ENCODE measurements around the gene RFTN2.
"Not testable (repeated sequence)": the region's sequence is repeated elsewhere in the genome, so short reads cannot be mapped to it uniquely, and the experiment has no call there.

RFTN2 gene

GRCh38 chr2:197591339-197592072 is 83.9 kb downstream of the RFTN2 start:
- Mint-ChIP-seq H3K9me3 (no peaks in the 10 kb centered on the region), H3K27ac (ENCODE audit: low read depth) (no peak overlapping the region)

GRCh38 chr2:197587255-197587654 is 88.1 kb downstream of the RFTN2 start:
- not testable (repeated sequence) for H3K9me3 Mint-ChIP-seq; H3K27ac Mint-ChIP-seq (ENCODE audit: low read depth); DNase-seq (ENCODE audit: low spot score in 2 of 2); H3K4me3 Mint-ChIP-seq; H3K36me3 Mint-ChIP-seq (ENCODE audit: insufficient read depth); H3K27me3 Mint-ChIP-seq; H3K4me1 Mint-ChIP-seq; ATAC-seq (replicated peaks; ENCODE audit: extremely low read depth, poor library complexity, severe bottlenecking)

More at GRCh38 chr2:197591339-197592072, 83.9 kb downstream of the RFTN2 start:
- no peak for ATAC-seq (replicated peaks; ENCODE audit: extremely low read depth, poor library complexity, severe bottlenecking)
- Mint-ChIP-seq H3K4me1 (no peaks in the 10 kb centered on the region), H3K4me3 (no peak overlapping the region), H3K27me3 (peaks cover 7% of the 10 kb centered on the region), H3K36me3 (ENCODE audit: insufficient read depth) (peaks cover 2% of the 10 kb centered on the region)
- DNase-seq (ENCODE audit: low spot score in 2 of 2) = no peak

GRCh38 chr2:197580166-197580565 is 95.2 kb downstream of the RFTN2 start:
- H3K4me1 Mint-ChIP-seq; DNase-seq (ENCODE audit: low spot score in 2 of 2); H3K4me3 Mint-ChIP-seq; H3K36me3 Mint-ChIP-seq (ENCODE audit: insufficient read depth); ATAC-seq (replicated peaks; ENCODE audit: extremely low read depth, poor library complexity, severe bottlenecking); H3K9me3 Mint-ChIP-seq; H3K27me3 Mint-ChIP-seq; H3K27ac Mint-ChIP-seq (ENCODE audit: low read depth): not testable (repeated sequence)

GRCh38 chr2:197578294-197578693 is 97.1 kb downstream of the RFTN2 start:
- H3K27me3 Mint-ChIP-seq; H3K4me3 Mint-ChIP-seq; ATAC-seq (replicated peaks; ENCODE audit: extremely low read depth, poor library complexity, severe bottlenecking); DNase-seq (ENCODE audit: low spot score in 2 of 2); H3K4me1 Mint-ChIP-seq; H3K9me3 Mint-ChIP-seq; H3K36me3 Mint-ChIP-seq (ENCODE audit: insufficient read depth); H3K27ac Mint-ChIP-seq (ENCODE audit: low read depth): not testable (repeated sequence)

- H3K36me3 Mint-ChIP-seq (ENCODE audit: insufficient read depth) = no peaks in the 10 kb centered on the region
- H3K27ac Mint-ChIP-seq (ENCODE audit: low read depth) = no peak overlapping the region
- no peaks in the 10 kb centered on the region for H3K27me3 Mint-ChIP-seq
- peaks cover 4% of the 10 kb centered on the region for H3K9me3 Mint-ChIP-seq
- DNase-seq (ENCODE audit: low spot score in 2 of 2) = no peak
- ATAC-seq (replicated peaks; ENCODE audit: extremely low read depth, poor library complexity, severe bottlenecking) = no peak
- H3K4me3 Mint-ChIP-seq = no peak overlapping the region
- no peaks in the 10 kb centered on the region for H3K4me1 Mint-ChIP-seq
Measured at GRCh38 chr2:197577446-197577845, 97.9 kb downstream of the RFTN2 start.

- no peak overlapping the region for H3K27ac Mint-ChIP-seq (ENCODE audit: low read depth)
Measured at GRCh38 chr2:197576631-197577030, 98.8 kb downstream of the RFTN2 start.

GRCh38 chr2:197575987-197576386 is 99.4 kb downstream of the RFTN2 start:
- Mint-ChIP-seq H3K27ac (ENCODE audit: low read depth) (no peak overlapping the region), H3K27me3 (no peaks in the 10 kb centered on the region), H3K4me3 (no peak overlapping the region), H3K36me3 (ENCODE audit: insufficient read depth) (no peaks in the 10 kb centered on the region), H3K9me3 (peaks cover 4% of the 10 kb centered on the region), H3K4me1 (no peaks in the 10 kb centered on the region)
- ATAC-seq (replicated peaks; ENCODE audit: extremely low read depth, poor library complexity, severe bottlenecking) (no peak), DNase-seq (ENCODE audit: low spot score in 2 of 2) (no peak)

More at GRCh38 chr2:197576631-197577030, 98.8 kb downstream of the RFTN2 start:
- Mint-ChIP-seq H3K9me3 (peaks cover 4% of the 10 kb centered on the region), H3K27me3 (no peaks in the 10 kb centered on the region), H3K36me3 (ENCODE audit: insufficient read depth) (no peaks in the 10 kb centered on the region), H3K4me1 (no peaks in the 10 kb centered on the region), H3K4me3 (no peak overlapping the region)
- ATAC-seq (replicated peaks; ENCODE audit: extremely low read depth, poor library complexity, severe bottlenecking) (no peak), DNase-seq (ENCODE audit: low spot score in 2 of 2) (no peak)

- Mint-ChIP-seq H3K27ac (ENCODE audit: low read depth) (no peak overlapping the region), H3K27me3 (no peaks in the 10 kb centered on the region), H3K9me3 (peaks cover 4% of the 10 kb centered on the region), H3K4me3 (no peak overlapping the region), H3K36me3 (ENCODE audit: insufficient read depth) (no peaks in the 10 kb centered on the region), H3K4me1 (no peaks in the 10 kb centered on the region)
- DNase-seq (ENCODE audit: low spot score in 2 of 2) (no peak), ATAC-seq (replicated peaks; ENCODE audit: extremely low read depth, poor library complexity, severe bottlenecking) (no peak)
Measured at GRCh38 chr2:197573608-197574007, 101.8 kb downstream of the RFTN2 start.

- Mint-ChIP-seq H3K27me3 (no peaks in the 10 kb centered on the region), H3K36me3 (ENCODE audit: insufficient read depth) (peaks cover 1% of the 10 kb centered on the region), H3K9me3 (peaks cover 4% of the 10 kb centered on the region), H3K27ac (ENCODE audit: low read depth) (no peak overlapping the region), H3K4me3 (no peak overlapping the region), H3K4me1 (no peaks in the 10 kb centered on the region)
- ATAC-seq (replicated peaks; ENCODE audit: extremely low read depth, poor library complexity, severe bottlenecking) (no peak), DNase-seq (ENCODE audit: low spot score in 2 of 2) (no peak)
Measured at GRCh38 chr2:197571627-197572271, 103.6 kb downstream of the RFTN2 start.

GRCh38 chr2:197560146-197560665 is 115.2 kb downstream of the RFTN2 start:
- Mint-ChIP-seq H3K36me3 (ENCODE audit: insufficient read depth) (peaks cover 9% of the 10 kb centered on the region), H3K27me3 (no peaks in the 10 kb centered on the region), H3K4me3 (no peak overlapping the region), H3K27ac (ENCODE audit: low read depth) (no peak overlapping the region), H3K4me1 (peaks cover 21% of the 10 kb centered on the region), H3K9me3 (no peaks in the 10 kb centered on the region)
- no peak for ATAC-seq (replicated peaks; ENCODE audit: extremely low read depth, poor library complexity, severe bottlenecking)
- no peak for DNase-seq (ENCODE audit: low spot score in 2 of 2)

GRCh38 chr2:197559681-197560080 is 115.7 kb downstream of the RFTN2 start:
- Mint-ChIP-seq H3K27me3 (no peaks in the 10 kb centered on the region), H3K36me3 (ENCODE audit: insufficient read depth) (peaks cover 10% of the 10 kb centered on the region), H3K9me3 (no peaks in the 10 kb centered on the region), H3K27ac (ENCODE audit: low read depth) (no peak overlapping the region), H3K4me1 (peaks cover 15% of the 10 kb centered on the region), H3K4me3 (no peak overlapping the region)
- ATAC-seq (replicated peaks; ENCODE audit: extremely low read depth, poor library complexity, severe bottlenecking) = no peak
- no peak for DNase-seq (ENCODE audit: low spot score in 2 of 2)

- Mint-ChIP-seq H3K27ac (ENCODE audit: low read depth) (no peak overlapping the region), H3K4me1 (peaks cover 5% of the 10 kb centered on the region), H3K27me3 (no peaks in the 10 kb centered on the region), H3K4me3 (no peak overlapping the region), H3K9me3 (no peaks in the 10 kb centered on the region), H3K36me3 (ENCODE audit: insufficient read depth) (peaks cover 17% of the 10 kb centered on the region)
- ATAC-seq (replicated peaks; ENCODE audit: extremely low read depth, poor library complexity, severe bottlenecking) (no peak), DNase-seq (ENCODE audit: low spot score in 2 of 2) (no peak)
Measured at GRCh38 chr2:197558393-197558792, 117.0 kb downstream of the RFTN2 start.

- Mint-ChIP-seq H3K4me1 (no peaks in the 10 kb centered on the region), H3K27ac (ENCODE audit: low read depth) (no peak overlapping the region), H3K27me3 (no peaks in the 10 kb centered on the region), H3K4me3 (no peak overlapping the region), H3K9me3 (no peaks in the 10 kb centered on the region), H3K36me3 (ENCODE audit: insufficient read depth) (peaks cover 22% of the 10 kb centered on the region)
- DNase-seq (ENCODE audit: low spot score in 2 of 2) = no peak
- ATAC-seq (replicated peaks; ENCODE audit: extremely low read depth, poor library complexity, severe bottlenecking) = no peak
Measured at GRCh38 chr2:197556456-197556855, 118.9 kb downstream of the RFTN2 start.

Data from central memory CD8-positive, alpha-beta T cell (primary cell).